Sigmoid colon (tissue), 7 donors: ENCODE data around the gene ARL1. TPM values are rescaled to one million over a fixed set of nuclear protein-coding genes. Genes with fewer than 3 reads are reported as not detected.
A peak's percentile ranks its signal among the peaks of the same experiment; 100 is the strongest.
"Not testable (repeated sequence)": the region's sequence is repeated elsewhere in the genome, so short reads cannot be mapped to it uniquely, and the experiment has no call there.

Experiments used
- DNase-seq: peaks from one replicate; pipeline ENCODE4 v3.0.0-alpha.2; 2019
- H3K27ac ChIP-seq, 4 donors: fragments of 200-600 bp; sonication (generic); one replicate each; pipeline ENCODE4 v1.5.1; 2016 to 2019; ENCODE audit warnings: mild to moderate bottlenecking in 1 of 4
- H3K27me3 ChIP-seq, 3 donors: fragments of 200-600 bp; sonication (generic); one replicate each; pipeline ENCODE4 v1.5.1; 2019; ENCODE audit warnings: mild to moderate bottlenecking in 1 of 3
- H3K36me3 ChIP-seq, 4 donors: fragments of 200-600 bp; sonication (generic); one replicate each; pipeline ENCODE4 v1.5.1; 2016 to 2019
- H3K4me1 ChIP-seq, 4 donors: fragments of 200-600 bp; sonication (generic); one replicate each; pipeline ENCODE4 v1.5.1; 2017 to 2019
- H3K4me3 ChIP-seq, 4 donors: fragments of 200-600 bp; sonication (generic); one replicate each; pipeline ENCODE4 v1.5.1; 2017 to 2019; ENCODE audit warnings: mild to moderate bottlenecking in 2 of 4, moderate library complexity in 1 of 4
- H3K9me3 ChIP-seq, 4 donors: fragments of 200-600 bp in 3 of 4; sonication (generic) in 3 of 4; one replicate each; pipeline versions ENCODE4 v1.5.1 to v1.6.1; 2013 to 2019
- EP300 ChIP-seq, 4 donors: sonication (generic); formaldehyde crosslinking; IDR thresholded peaks; one replicate each; pipeline ENCODE4 v1.6.1; 2017; ENCODE audit warnings: antibody characterized with exemption in 4 of 4
- POLR2A ChIP-seq, 2 donors: fragments of 450-650 bp; IDR thresholded peaks; one replicate each; pipeline ENCODE4 v1.6.1; 2016; ENCODE audit warnings: antibody characterized with exemption in 2 of 2, mild to moderate bottlenecking in 2 of 2, moderate library complexity in 2 of 2
- POLR2AphosphoS5 ChIP-seq, 4 donors: sonication (generic); formaldehyde crosslinking; IDR thresholded peaks; one replicate each; pipeline ENCODE4 v1.6.1; 2017; ENCODE audit warnings: antibody characterized with exemption in 4 of 4
- WGBS, 2 donors: extraction: QIAGEN DNeasy Blood & Tissue Kit; methylation state at CpG; one replicate each; pipeline ENCODE4 v1.1.7; 2013; 5-methylcytosine and 5-hydroxymethylcytosine counted together
- intact Hi-C: fragments of 100-400 bp; cut with DNase I; formaldehyde crosslinking; loops from one replicate; pipeline ENCODE4 v1.15.1; 2023
- polyA plus RNA-seq, 3 donors: library from polyadenylated mRNA; stranded (reverse); fragments of 200-250 nt; gene quantifications; one replicate each; pipeline ENCODE4 v1.2.3, GENCODE V29; 2013
- total RNA-seq, 4 donors: library from RNA; depleted of rRNA; stranded (reverse); fragments of >200 nt; gene quantifications; one replicate each; pipeline ENCODE4 v1.1.0, GENCODE V29; 2016
- TF ChIP-seq, protein P1 (sequence below), 4 experiments: fragments of 450-650 bp in 3 of 4; fragments of 200-600 bp in 1 of 4; IDR thresholded peaks; one replicate each; pipeline ENCODE4 v1.5.1; 2016 to 2019; ENCODE audit warnings: antibody characterized with exemption in 4 of 4, mild to moderate bottlenecking in 3 of 4, moderate library complexity in 2 of 4
- donor health status: healthy with polysubstance abuse.
- donor health status: Bipolar disorder and iron deficiency.
- donor health status: healthy.

Gene ARL1
- total and polyA plus RNA-seq, 7 donors: 22.2 to 72.2 (median 49.3) TPM

DNA sequence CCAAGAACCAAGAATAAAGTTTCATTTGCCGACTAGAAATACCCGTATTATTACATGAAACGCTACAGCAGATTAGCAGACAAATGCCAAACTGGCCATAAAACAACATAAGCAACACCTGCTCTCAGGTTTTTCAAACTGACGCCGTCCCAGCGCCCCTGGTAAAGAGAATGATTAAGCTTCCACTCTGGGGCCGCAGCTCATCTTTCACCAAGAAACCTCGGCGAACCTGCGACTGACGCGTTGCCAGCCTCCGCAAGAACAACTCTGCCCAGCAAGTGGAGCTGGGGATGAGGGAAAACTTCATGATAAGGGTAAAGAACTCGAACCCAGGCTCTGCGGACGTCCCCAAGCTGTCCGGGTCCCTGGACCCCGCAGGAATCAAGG lies 530 bp downstream of the ARL1 start:
- TF ChIP-seq POLR2A (IDR thresholded peaks at IDR 0.05) (no peak), EP300 (IDR thresholded peaks at IDR 0.05) (no peak), POLR2AphosphoS5 (IDR thresholded peaks at IDR 0.05) (no peak)
- TF ChIP-seq, protein P1, sequence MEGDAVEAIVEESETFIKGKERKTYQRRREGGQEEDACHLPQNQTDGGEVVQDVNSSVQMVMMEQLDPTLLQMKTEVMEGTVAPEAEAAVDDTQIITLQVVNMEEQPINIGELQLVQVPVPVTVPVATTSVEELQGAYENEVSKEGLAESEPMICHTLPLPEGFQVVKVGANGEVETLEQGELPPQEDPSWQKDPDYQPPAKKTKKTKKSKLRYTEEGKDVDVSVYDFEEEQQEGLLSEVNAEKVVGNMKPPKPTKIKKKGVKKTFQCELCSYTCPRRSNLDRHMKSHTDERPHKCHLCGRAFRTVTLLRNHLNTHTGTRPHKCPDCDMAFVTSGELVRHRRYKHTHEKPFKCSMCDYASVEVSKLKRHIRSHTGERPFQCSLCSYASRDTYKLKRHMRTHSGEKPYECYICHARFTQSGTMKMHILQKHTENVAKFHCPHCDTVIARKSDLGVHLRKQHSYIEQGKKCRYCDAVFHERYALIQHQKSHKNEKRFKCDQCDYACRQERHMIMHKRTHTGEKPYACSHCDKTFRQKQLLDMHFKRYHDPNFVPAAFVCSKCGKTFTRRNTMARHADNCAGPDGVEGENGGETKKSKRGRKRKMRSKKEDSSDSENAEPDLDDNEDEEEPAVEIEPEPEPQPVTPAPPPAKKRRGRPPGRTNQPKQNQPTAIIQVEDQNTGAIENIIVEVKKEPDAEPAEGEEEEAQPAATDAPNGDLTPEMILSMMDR (IDR thresholded peaks at IDR 0.05): no peak
- WGBS, 2 donors: 1% methylated on average over 18 of the region's 18 CpGs

DNA sequence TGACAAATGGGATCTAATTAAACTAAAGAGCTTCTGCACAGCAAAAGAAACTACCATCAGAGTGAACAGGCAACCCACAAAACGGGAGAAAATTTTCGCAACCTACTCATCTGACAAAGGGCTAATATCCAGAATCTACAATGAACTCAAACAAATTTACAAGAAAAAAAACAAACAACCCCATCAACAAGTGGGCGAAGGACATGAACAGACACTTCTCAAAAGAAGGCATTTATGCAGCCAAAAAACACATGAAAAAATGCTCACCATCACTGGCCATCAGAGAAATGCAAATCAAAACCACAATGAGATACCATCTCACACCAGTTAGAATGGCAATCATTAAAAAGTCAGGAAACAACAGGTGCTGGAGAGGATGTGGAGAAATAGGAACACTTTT lies 16.4 kb downstream of the ARL1 start:
- H3K4me3 ChIP-seq, H3K4me1 ChIP-seq, H3K9me3 ChIP-seq, DNase-seq, H3K27ac ChIP-seq, H3K27me3 ChIP-seq, intact Hi-C loops: not testable (repeated sequence)
- peaks cover 13 to 62% (median 23%) of the 10 kb centered on the region in 4 donors for H3K36me3 ChIP-seq
- WGBS, 2 donors: 78 to 82% methylated on average over 3 of the region's 3 CpGs

More for the DNA sequence above, 530 bp downstream of the ARL1 start:
- H3K27me3 ChIP-seq: no peaks in the 10 kb centered on the region
- peaks cover 0 to 27% (median 20%) of the 10 kb centered on the region in 4 donors for H3K4me1 ChIP-seq
- DNase-seq: no peak
- H3K27ac ChIP-seq: peak overlapping the region; percentile 82 to 96 (median 88)
- no peaks in the 10 kb centered on the region for H3K9me3 ChIP-seq
- H3K4me3 ChIP-seq: peak overlapping the region; percentile 69 to 81 (median 76)
- no peaks in the 10 kb centered on the region for H3K36me3 ChIP-seq
- intact Hi-C loops: loop anchor here (1.0 to 5.0 kb wide), 3 partner anchors 290 to 470 kb away; partner anchors contain the start of genes CHPT1 and DRAM1

DNA sequence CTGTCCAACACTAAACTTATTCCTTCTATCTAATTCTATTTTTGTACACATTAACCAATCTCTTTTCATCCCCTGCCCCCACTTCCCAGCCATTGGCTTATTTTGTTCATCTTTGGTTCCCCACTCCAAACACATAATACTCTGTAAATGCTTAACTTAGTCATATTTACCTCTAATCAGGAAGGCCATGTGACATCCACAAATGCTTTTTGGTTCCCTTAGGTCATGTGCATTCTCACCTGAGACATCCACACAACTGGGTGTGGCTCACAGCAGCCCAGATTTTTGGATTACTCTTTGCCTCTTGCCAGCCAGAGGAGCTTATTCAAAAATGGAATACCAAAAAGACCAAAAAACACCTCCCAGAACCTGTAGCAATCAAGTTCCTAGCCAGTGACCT lies 28.4 kb downstream of the ARL1 start:
- DNase-seq: no peak
- no peaks in the 10 kb centered on the region for H3K9me3 ChIP-seq
- H3K27ac ChIP-seq: no peak overlapping the region
- no peaks in the 10 kb centered on the region for H3K4me1 ChIP-seq
- no peaks in the 10 kb centered on the region for H3K27me3 ChIP-seq
- intact Hi-C loops: no loop called here
- peaks cover 0 to 100% (median 17%) of the 10 kb centered on the region in 4 donors for H3K36me3 ChIP-seq
- no peak overlapping the region for H3K4me3 ChIP-seq
- TF ChIP-seq POLR2A (IDR thresholded peaks at IDR 0.05) (no peak), POLR2AphosphoS5 (IDR thresholded peaks at IDR 0.05) (no peak), EP300 (IDR thresholded peaks at IDR 0.05) (no peak)
- TF ChIP-seq, protein P1 (IDR thresholded peaks at IDR 0.05): no peak

DNA sequence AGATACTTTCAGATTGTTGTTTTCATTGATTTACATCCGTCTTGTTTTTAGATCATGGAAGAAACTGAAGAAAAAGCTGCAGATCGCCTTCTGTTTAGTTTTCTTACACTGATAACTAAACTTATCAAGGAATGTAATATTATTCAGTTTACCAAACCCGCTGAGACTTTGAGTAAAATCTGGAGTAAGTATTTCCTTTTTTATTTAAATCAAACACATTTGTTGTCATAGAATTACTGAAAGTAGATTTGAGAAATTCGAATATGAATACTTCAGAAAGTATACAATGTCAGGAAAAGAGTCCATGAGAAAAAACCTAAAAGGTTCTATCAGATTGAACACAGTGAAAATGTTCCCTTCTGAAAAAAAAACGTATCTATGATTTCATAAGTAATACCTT lies 32.0 kb downstream of the ARL1 start:
- Histone ChIP-seq H3K27ac (no peak overlapping the region), H3K36me3 (peaks cover 5 to 94% (median 24%) of the 10 kb centered on the region in 4 donors), H3K9me3 (no peaks in the 10 kb centered on the region), H3K4me1 (no peaks in the 10 kb centered on the region), H3K4me3 (no peak overlapping the region), H3K27me3 (no peaks in the 10 kb centered on the region)
- WGBS, 2 donors: 84 to 89% methylated on average over 5 of the region's 5 CpGs
- intact Hi-C loops: no loop called here
- TF ChIP-seq EP300 (IDR thresholded peaks at IDR 0.05) (no peak), POLR2A (IDR thresholded peaks at IDR 0.05) (no peak), POLR2AphosphoS5 (IDR thresholded peaks at IDR 0.05) (no peak)
- TF ChIP-seq, protein P1 (IDR thresholded peaks at IDR 0.05): no peak
- DNase-seq: no peak

DNA sequence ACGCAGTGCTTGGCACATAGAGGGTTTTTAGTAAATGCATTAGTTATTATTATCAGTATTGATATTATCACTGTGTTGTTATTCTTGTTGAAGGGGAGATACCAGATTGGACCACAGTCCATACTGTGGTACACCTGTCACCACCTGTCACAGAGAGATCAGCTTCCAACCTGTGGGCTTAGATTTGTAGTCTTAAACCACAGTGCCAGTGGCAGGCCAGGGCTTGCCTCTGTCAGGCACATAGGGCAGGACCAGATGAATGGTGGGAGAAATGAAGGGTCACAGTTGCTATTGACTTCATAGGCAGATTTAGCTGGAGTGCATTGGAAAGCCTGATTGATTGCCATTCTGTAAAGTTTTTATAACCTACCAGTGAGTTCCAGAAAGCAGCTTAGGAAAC lies 35.1 kb downstream of the ARL1 start:
- DNase-seq: no peak
- H3K4me3 ChIP-seq: no peak overlapping the region
- no peaks in the 10 kb centered on the region for H3K27me3 ChIP-seq
- peaks cover 5 to 94% (median 34%) of the 10 kb centered on the region in 4 donors for H3K36me3 ChIP-seq
- 98 to 99% methylated on average over 1 of the region's 1 CpG for WGBS, 2 donors
- TF ChIP-seq POLR2A (IDR thresholded peaks at IDR 0.05) (no peak), POLR2AphosphoS5 (IDR thresholded peaks at IDR 0.05) (no peak), EP300 (IDR thresholded peaks at IDR 0.05) (no peak)
- TF ChIP-seq, protein P1 (IDR thresholded peaks at IDR 0.05): no peak
- H3K9me3 ChIP-seq: no peaks in the 10 kb centered on the region
- intact Hi-C loops: no loop called here
- H3K4me1 ChIP-seq: no peaks in the 10 kb centered on the region
- no peak overlapping the region for H3K27ac ChIP-seq
